Right ventricle myocardium inferior (tissue), 1 donor: ENCODE results near the gene KRT26. TPM values are rescaled to one million over a fixed set of nuclear protein-coding genes. Genes with fewer than 3 reads are reported as not detected.
"Not testable (repeated sequence)": the region's sequence is repeated elsewhere in the genome, so short reads cannot be mapped to it uniquely, and the experiment has no call there.

Source experiments
- ATAC-seq: fragments of 200-7000 bp; cut with Tn5 transposase; one replicate; pipeline ENCODE4 v1.9.1; 2020; ENCODE audit warnings: mild to moderate bottlenecking, moderate library complexity
- DNase-seq: peaks from one replicate; pipeline ENCODE4 v3.0.0; 2021; ENCODE audit errors: missing footprints
- intact Hi-C: fragments of 100-400 bp; cut with DNase I; formaldehyde crosslinking; loops from one replicate; pipeline ENCODE4 v1.11.0; 2022
- long read RNA-seq: library from polyadenylated mRNA; unstranded; transcript quantifications from one replicate; pipeline ENCODE4 v2.0.0, GENCODE V29; 2021
- total RNA-seq: library from RNA; stranded (reverse); fragmentation: NEBNext Ultra II Directional; extraction: Animal tissue kit (Norgen Biotek cat#: 25700); gene quantifications from one replicate; pipeline ENCODE4 v1.2.1, GENCODE V29; 2021
- donor health status: DM: no; HTN: yes; CAD: no; lungs with severe emphysema.

Gene KRT26
- total RNA-seq, result not detected
- long read RNA-seq, result 0 reads

- ATAC-seq (no peak), DNase-seq (no peak)
- intact Hi-C loops, result no loop called here
These were observed at the start of gene KRT26 for GRCh38 chr17:40772101-40772500. Gene KRT26 (minus strand): TSS chr17:40772201. CDS start chr17:40772113, 88 bp downstream.

- intact Hi-C loops, result no loop called here
- DNase-seq, result no peak
- ATAC-seq, result no peak
These were observed 49.5 kb upstream of the KRT26 start for GRCh38 chr17:40821536-40821935.

- intact Hi-C loops, result no loop called here
- ATAC-seq, result no peak
- DNase-seq, result no peak
These were observed 48.3 kb upstream of the KRT26 start for GRCh38 chr17:40820228-40820838.

GRCh38 chr17:40819528-40820125 lies 47.6 kb upstream of the KRT26 start:
- intact Hi-C loops, result loop anchor here (5.0 kb wide), 1 partner anchor 38 kb away; no protein-coding TSS in a partner anchor
- peak; percentile 29 for ATAC-seq
- no peak for DNase-seq

- peak; percentile 91 for DNase-seq
- intact Hi-C loops, result loop anchor here (5.0 kb wide), 1 partner anchor 38 kb away; no protein-coding TSS in a partner anchor
- ATAC-seq, result peak; percentile 89
These were observed 46.9 kb upstream of the KRT26 start for GRCh38 chr17:40818733-40819527.

- ATAC-seq (no peak), DNase-seq (no peak)
- intact Hi-C loops, result loop anchor here (5.0 kb wide), 1 partner anchor 39 kb away; no protein-coding TSS in a partner anchor
These were observed 46.3 kb upstream of the KRT26 start for GRCh38 chr17:40818343-40818732.

- no peak for DNase-seq
- intact Hi-C loops, result loop anchor here (5.0 kb wide), 1 partner anchor 40 kb away; no protein-coding TSS in a partner anchor
- no peak for ATAC-seq
These were observed 45.2 kb upstream of the KRT26 start for GRCh38 chr17:40817103-40817682.

GRCh38 chr17:40816569-40816968 lies 44.6 kb upstream of the KRT26 start:
- DNase-seq (no peak), ATAC-seq (no peak)
- intact Hi-C loops, result loop anchor here (5.0 kb wide), 1 partner anchor 41 kb away; no protein-coding TSS in a partner anchor

- intact Hi-C loops, result loop anchor here (5.0 kb wide), 1 partner anchor 42 kb away; no protein-coding TSS in a partner anchor
- no peak for ATAC-seq
- DNase-seq, result no peak
These were observed 43.4 kb upstream of the KRT26 start for GRCh38 chr17:40815381-40815780.

GRCh38 chr17:40814657-40815056 lies 42.7 kb upstream of the KRT26 start:
- DNase-seq, ATAC-seq: not testable (repeated sequence)
- intact Hi-C loops, result loop anchor here (5.0 kb wide), 1 partner anchor 43 kb away; no protein-coding TSS in a partner anchor

- no peak for DNase-seq
- ATAC-seq, result no peak
- intact Hi-C loops, result no loop called here
These were observed 41.8 kb upstream of the KRT26 start for GRCh38 chr17:40813804-40814203.

- ATAC-seq (no peak), DNase-seq (no peak)
- intact Hi-C loops, result no loop called here
These were observed 40.6 kb upstream of the KRT26 start for GRCh38 chr17:40812639-40813038.

- no peak for DNase-seq
- intact Hi-C loops, result no loop called here
- ATAC-seq, result no peak
These were observed 38.5 kb upstream of the KRT26 start for GRCh38 chr17:40810494-40810893.

- DNase-seq, result no peak
- intact Hi-C loops, result no loop called here
- peak; percentile 76 for ATAC-seq
These were observed 37.9 kb upstream of the KRT26 start for GRCh38 chr17:40809721-40810421.

GRCh38 chr17:40806131-40806530 lies 34.1 kb upstream of the KRT26 start:
- intact Hi-C loops, result no loop called here
- ATAC-seq (no peak), DNase-seq (no peak)

GRCh38 chr17:40803617-40804082 lies 31.6 kb upstream of the KRT26 start:
- intact Hi-C loops, result loop anchor here (2.0 to 5.0 kb wide), 3 partner anchors 519 to 863 kb away; no protein-coding TSS in a partner anchor
- ATAC-seq, result peak; percentile 81
- peak; percentile 87 for DNase-seq

GRCh38 chr17:40801157-40801556 lies 29.2 kb upstream of the KRT26 start:
- no peak for DNase-seq
- intact Hi-C loops, result loop anchor here (5.0 kb wide), 1 partner anchor 521 kb away; no protein-coding TSS in a partner anchor
- no peak for ATAC-seq

GRCh38 chr17:40800381-40800780 lies 28.4 kb upstream of the KRT26 start:
- ATAC-seq (no peak), DNase-seq (no peak)
- intact Hi-C loops, result loop anchor here (5.0 kb wide), 1 partner anchor 522 kb away; no protein-coding TSS in a partner anchor
